HG02970 (cell line): Measurements from ENCODE around the gene AGO1.

Experiments used
- ATAC-seq: cut with Tn5 transposase; IDR thresholded peaks from one replicate; pipeline ENCODE4 v1.9.1; 2021; ENCODE audit warnings: mild to moderate bottlenecking, moderate library complexity, moderate number of reproducible peaks; ENCODE audit not compliant: unreplicated experiment, low FRiP score

AGO1 gene

DNA sequence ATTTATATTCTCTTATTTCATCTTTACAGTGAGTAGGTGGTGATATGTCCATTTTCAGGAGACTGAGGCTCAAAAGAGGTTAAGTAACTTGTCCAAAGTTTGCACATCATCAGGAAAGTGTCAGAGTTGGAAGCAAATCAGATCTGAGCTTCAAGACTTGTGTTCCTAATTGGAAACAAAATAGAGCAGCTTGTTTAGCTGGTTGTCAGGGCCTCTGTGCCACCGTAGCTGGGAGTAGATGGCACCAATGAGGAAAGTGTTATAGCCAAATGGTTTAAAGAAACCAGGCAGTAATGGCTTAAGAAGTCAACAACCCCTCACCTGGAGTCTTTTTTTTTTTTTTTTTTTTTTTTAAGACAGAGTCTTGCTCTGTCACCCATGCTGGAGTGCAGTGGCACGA lies 19.7 kb downstream of the AGO1 start:
- ATAC-seq, result no peak

DNA sequence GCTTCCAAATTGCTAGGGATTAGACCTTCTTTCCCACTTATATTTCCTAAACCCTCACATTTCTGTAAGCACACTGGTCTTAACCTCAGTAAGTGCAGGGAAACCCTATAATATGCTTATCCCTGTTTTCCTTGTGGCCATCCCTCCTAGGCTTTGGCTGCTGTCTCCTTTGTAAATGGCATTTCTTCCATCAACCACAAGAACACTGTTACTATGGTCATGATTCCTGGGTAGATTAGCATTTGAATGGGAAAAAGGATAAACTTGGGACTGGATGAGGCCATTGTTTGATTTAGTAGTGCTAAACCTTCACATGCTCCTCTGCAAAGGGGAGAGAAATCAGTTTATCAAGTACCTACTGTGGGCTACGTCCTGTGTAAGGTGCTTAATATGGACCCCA lies 31.7 kb downstream of the AGO1 start:
- ATAC-seq, result no peak

DNA sequence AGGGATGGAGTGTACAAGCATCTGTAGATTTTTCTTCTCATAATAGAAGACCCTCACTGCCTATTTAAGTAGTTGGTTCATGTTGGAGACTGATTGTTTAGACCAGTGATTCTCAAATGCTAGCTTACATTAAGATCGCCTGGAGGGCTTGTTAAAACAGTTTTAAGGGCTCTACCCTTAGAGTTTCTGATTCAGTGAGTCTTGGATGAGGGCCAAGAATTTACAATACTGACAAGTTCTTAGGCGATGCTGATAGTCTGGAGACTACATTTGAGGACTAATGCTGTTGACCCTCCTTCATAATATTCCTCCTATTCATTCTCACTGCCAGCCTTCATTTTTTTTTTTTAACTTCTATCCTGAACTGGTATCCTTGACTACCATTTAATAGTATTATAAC lies 32.7 kb downstream of the AGO1 start:
- no peak for ATAC-seq

- no peak for ATAC-seq
These were observed 40.8 kb downstream of the AGO1 start for GRCh38 chr1:35923791-35924221.

DNA sequence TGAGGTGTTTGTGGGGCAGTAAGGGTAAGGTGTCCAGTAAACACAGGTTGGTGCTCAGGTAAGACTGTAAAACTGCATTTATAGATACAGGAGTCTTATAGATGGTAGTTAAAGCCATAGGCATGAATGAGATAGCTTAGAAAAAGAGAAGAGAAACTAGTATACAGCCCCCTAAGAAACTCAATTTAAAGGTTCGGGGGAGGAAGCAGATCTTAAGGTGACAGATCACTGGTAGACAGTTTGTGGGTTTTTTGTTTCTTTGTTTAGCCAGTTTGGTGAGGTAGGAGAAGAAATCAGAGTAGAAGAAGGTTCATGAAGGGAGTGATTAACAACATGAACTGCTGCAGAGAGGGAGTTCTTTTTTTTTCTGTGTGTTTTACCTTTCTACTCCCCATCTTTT lies 41.8 kb downstream of the AGO1 start:
- ATAC-seq, result no peak

GRCh38 chr1:35925741-35926140 lies 42.7 kb downstream of the AGO1 start:
- ATAC-seq, result no peak

DNA sequence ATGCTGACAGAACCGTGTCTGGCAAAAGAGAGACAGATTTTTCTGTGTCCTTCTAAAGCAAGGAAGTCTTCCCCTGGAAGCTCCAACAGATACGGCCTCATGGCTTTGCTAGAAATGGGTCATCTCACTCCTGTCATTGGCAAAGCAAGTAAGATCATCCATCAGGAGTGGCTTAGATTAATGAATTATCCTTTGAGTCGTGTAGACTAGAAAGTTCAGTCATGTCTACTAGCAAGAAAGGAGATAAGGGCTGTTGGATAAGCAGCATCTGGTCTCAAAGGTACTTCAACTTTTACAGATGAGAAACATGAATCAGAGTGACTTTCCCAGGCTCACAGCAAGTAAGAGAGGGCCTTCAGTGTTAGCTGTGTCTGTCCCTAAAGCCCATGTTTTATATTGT lies 44.5 kb downstream of the AGO1 start:
- ATAC-seq, result no peak

- ATAC-seq, result no peak
These were observed 47.0 kb downstream of the AGO1 start for GRCh38 chr1:35929730-35930592.

DNA sequence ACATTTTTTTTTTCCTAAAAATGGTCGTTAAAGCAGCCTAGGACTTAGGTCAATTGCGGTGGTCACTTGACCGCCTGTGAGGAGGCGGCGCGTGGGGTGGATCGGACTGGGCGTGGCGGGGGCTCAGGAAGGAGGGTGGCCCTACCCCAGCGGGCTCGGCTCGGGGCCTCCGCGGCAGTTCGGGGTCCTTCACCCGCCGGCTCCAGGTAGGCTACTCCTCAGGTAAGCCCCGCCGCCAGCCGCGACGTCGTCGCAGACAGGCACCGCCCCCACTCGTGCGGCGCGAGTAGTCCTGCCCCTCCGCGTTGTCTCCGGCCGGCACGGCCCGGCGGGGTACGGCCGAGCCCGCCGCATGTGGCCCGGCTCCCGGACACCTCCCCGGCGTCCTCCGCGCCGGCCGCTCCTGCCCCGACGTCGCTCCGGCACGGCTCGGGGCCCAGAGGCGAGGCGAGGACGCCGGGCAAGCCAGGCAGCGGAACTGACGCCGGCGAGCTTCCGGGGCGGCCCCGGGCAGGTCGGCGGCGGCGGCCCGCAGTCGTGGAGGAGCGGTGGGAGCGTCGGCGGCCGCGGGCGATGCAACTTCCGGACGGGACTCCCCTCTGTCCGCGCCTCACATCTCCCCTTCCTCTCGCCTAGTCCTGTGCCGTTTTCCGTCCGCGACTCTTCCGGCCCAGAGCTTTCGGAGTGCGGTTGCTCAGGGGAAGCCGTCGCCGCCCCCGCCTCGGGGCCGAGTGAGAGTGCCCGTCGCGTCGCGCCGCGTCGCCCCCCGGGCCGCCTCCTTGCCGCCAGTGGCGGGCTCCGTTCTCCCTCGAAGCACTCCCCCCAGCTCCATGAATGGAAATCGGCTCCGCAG lies 47.8 kb downstream of the AGO1 start, which contains the start of gene AGO3:
Gene AGO3 (plus strand): TSS at position 513 of the 853 bp plus-strand sequence. CDS start 322 bp downstream, at position 835.
- peak; percentile 79 for ATAC-seq

DNA sequence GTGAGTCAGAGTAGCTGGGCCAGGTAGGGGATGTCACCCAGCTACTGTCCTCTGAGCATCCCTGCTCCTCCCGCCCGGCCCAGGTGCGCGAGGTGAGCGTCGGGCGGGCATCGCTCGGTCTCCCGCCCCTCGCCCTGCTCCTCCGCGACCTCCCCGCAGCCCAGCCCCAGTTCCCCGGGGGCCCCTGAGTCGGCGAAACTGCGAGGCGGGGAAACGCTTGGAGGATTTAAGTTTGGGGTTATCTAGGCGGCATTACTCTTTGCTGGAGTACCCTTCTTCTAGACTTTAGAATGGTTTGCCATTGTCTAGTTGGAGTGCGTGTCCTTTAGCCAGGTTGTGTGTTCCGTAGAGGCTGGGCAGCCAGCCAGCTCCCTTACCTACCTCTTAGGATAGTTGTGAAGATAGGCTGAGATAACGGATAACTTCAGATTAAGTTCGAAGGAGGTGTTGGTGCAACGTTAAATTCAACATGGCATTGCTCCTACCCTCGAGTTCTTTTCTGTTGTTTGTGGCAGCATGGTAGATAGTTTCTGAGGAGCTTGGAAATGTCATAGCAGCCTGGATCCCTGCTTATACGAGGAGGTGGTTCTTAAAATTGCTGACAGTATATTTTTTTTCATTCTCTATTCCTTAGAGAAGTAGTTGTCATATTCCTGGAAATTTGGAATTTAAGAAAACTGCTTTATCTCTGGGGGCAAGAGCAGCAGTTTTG lies 48.6 kb downstream of the AGO1 start:
- no peak for ATAC-seq

DNA sequence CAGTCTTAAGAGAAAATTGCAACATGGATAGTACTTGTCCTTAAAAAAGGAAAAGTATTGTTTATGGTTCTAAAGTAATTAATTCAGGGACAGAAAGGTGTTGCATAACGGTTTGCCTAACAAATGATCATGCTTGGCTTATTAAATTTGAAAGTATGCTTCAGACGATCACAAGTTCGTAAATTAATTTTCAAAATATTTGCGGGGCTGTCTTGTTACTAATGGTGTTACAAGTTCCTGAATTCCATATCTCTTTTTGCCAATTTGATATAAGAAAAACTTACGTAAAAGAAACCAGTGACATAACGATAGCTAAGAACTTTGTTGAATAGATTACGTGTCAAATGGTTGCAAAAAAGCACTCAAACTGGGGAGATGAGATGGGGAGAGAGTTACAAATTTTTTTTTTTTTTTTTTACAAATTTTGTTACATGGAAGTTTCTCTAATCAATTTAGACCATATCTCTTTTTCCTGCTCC lies 49.2 kb downstream of the AGO1 start:
- no peak for ATAC-seq

DNA sequence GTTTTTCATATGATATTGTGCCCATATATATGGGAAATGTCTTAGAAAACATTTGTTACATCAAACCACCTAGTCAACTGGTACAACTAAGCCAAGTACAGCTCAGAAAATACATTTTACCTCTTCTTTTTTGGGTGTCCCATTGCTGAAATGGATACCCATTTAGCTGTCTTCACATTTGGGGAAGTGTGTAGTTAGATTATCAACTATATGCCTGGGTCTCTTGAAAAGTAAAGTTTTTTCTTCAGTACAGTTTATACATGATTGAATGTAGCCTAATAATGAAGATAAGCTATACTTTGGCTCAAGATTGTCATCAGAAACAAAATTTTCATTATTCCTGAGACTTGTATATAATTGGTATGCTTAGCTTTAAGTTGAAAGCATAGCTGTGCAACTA lies 49.9 kb downstream of the AGO1 start:
- ATAC-seq, result no peak

DNA sequence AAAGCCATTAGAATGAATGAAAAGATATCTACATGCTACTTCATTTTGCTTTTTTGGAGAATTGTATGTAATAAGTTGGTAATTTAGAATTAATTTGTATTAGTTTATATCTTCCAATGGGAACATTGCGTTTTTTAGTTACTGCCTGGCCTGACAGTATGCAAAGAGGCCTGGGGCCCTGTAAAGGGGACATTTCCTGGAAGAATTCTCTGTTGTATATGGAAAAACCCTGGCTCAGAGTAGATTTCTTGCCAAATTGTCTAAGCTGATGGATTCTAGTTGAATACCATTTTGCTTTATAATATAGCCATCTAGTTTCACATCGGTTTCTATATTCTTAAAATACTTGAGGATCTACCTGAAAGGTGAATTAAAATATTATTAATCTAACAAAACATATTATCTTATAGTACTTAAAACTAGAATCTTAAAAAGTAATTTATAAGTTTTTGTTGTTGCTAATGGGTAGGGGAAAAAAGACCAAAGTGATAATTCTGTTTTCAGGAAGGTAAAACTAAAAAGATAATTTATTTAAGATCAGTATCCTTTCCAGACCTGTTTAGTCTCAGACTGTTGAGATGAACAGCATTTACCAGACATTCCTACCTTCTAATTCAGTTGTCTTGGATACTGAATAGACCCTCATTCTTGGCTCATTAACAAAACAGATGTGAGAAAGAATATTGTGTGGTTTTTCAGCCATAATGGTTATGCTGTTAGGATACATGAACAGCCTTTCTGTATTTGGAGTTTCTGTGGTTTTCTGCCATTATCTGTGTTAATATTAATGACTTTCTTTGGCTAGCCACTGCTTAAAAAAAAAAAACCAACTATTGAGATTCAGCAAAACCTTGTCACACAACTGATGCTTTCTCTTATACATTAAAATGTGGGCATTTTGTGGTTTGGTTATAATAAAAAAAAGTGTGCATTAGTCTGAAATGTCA lies 52.7 kb downstream of the AGO1 start:
- ATAC-seq, result no peak

DNA sequence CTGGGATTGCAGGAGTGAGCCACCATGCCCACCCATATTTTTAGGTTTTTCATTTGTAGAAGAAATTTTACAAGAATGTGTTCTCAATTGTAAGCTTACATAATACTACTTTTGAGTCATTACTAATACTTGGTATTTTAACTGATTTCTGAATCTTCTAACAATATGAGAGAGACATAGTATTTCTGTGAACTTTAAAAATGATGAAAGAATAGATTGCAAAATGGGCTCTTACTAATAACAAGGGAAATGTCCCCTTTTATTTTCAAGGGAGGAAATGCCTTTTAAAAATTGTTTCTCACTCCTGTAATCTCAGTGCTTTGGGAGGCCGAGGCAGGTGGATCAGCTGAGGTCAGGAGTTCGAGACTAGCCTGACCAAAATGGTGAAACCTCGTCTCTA lies 53.8 kb downstream of the AGO1 start:
- no peak for ATAC-seq

DNA sequence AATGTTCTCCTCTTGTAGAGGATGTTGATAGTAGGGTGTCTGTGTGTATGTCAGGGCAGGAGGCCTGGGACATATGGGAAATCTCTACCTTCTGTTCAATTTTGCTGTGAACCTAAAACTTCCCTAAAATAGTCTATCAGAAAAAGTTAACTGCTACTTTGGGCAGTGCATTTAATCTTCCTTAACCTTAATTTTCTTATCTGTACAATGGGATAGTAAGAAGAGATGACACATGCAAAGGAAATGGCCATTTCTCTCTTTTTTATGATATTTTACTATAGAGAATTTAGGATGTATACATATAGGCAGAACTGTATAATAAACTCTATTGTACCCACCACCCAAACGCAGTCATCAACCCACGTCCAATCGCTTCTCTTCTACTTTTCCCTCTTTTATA lies 56.5 kb downstream of the AGO1 start:
- ATAC-seq, result no peak

GRCh38 chr1:35945327-35945726 lies 62.3 kb downstream of the AGO1 start:
- no peak for ATAC-seq

GRCh38 chr1:35947547-35947946 lies 64.5 kb downstream of the AGO1 start:
- no peak for ATAC-seq

- no peak for ATAC-seq
These were observed 75.5 kb downstream of the AGO1 start for GRCh38 chr1:35958558-35958957.

DNA sequence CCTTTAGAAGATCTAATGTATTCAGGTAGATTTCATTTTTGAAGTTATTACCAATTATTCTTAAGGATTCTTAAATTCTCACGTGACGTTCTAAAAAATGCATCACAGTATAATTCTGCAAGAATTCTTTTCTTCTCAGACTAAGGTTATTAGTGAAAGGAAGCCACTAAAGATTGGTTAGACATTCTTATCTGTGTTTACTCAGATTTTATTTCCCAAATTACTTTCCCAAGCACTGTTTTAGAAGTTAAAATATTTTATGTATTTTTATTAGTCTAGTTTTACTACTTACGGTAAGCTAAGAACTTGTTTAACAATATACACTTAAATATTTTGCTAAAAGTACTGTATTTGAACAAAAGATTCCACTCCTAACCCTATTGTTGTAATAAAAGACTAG lies 76.3 kb downstream of the AGO1 start:
- ATAC-seq, result no peak

- no peak for ATAC-seq
These were observed 79.9 kb downstream of the AGO1 start for GRCh38 chr1:35962952-35963351.
